HG02852 (cell line): ENCODE data around the gene HCK.
"Not testable (repeated sequence)": the region's sequence is repeated elsewhere in the genome, so short reads cannot be mapped to it uniquely, and the experiment has no call there.

Experiments
- ATAC-seq: cut with Tn5 transposase; IDR thresholded peaks from one replicate; pipeline ENCODE4 v1.9.1; 2021; ENCODE audit warnings: mild to moderate bottlenecking, moderate library complexity; ENCODE audit not compliant: unreplicated experiment

The HCK gene

DNA sequence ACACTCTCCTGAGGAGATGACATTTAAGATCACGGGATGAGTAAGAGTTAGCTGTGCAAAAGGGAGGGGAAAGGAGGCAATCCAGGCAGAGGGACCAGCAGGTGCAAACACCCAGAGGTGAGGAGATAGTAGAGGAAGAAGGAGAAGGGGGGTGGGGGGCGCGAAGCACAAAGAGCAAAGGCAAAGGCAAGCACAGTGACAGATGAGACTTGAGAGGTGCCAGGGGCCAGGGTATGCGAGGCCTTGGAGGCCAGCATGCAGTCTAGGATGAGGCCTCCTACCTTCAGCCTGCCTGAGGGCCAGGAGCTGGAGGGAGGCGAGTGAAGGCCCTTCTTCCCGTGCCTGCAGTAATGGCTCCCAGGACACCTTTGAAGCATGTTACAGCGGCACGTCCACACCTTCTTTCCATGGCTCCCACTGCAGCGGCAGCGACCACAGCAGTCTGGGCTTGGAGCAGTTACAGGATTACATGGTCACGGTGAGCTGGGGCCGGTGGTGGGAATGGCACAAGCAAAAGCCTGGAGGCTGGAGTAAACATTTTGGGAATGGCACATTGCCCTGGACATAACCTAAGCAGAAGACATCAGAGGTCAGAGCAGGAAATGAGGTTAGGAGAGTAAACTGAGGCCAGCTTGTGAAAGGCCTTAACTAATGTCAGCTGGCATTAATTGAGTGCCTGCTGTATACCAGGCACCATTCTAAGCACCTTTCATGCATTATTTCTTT is 23.2 kb upstream of the HCK start:
- ATAC-seq = no peak

DNA sequence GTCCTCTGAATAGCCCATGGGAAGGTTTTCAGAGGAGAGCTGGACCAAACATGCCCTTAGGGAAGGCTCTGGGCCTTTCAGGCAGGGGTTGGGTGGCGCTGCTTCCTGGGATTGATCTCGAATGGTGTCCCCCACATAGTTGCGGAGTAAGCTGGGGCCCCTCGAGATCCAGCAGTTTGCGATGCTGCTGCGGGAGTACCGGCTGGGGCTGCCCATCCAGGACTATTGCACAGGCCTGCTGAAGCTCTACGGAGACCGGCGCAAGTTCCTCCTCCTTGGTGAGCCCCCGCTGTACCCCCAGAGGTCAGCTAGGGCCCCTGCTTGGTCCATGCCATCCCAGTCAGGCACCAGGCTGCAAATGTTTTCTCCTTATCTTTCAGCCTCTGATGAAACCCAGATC is 22.5 kb upstream of the HCK start:
- no peak for ATAC-seq

DNA sequence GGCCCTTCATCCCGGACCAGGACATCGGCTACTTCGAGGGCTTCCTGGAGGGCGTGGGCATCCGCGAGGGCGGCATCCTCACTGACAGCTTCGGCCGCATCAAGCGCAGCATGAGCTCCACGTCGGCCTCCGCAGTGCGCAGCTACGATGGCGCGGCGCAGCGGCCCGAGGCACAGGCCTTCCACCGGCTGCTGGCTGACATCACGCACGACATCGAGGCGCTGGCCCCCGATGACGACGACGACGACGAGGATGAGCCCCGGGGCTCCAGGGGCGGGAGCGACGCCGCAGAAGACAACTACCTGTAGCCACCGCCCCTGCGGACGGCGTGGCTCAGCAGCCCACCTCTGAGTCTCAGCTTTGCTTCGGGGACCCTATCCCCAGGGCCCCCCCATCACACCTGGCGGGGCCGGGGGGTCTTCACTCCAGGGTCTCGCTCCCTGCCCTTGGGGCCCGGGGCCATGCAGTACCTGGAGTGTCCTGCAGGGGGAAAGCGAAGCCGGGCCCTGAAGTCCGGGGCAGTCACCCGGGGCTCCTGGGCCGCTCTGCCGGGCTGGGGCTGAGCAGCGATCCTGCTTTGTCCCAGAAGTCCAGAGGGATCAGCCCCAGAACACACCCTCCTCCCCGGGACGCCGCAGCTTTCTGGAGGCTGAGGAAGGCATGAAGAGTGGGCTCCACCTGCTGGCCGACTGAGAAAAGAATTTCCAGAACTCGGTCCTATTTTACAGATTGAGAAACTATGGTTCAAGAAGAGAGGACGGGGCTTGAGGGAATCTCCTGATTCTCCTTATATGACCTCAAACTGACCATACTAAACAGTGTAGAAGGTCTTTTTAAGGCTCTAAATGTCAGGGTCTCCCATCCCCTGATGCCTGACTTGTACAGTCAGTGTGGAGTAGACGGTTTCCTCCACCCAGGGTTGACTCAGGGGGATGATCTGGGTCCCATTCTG is 20.8 kb upstream of the HCK start:
- no peak for ATAC-seq

DNA sequence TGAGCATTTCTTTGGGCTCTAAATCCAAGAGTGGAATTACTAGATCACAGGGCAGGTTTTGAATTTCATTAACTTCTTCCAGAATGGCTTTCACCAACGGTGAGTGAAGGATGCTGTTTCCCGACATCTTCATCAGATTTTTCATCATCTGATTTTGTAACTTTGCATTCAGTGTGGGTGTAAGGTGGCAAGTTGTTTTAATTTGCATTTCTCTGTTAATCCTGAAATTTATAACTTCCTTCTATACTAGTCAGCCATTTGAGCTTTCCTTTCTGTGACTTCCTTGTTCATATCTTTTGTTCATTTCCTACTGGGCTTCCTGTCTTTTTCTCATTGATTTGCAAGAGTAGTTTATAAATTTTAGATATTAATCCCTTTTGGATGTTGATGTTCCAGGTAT is 18.7 kb upstream of the HCK start:
- no peak for ATAC-seq

DNA sequence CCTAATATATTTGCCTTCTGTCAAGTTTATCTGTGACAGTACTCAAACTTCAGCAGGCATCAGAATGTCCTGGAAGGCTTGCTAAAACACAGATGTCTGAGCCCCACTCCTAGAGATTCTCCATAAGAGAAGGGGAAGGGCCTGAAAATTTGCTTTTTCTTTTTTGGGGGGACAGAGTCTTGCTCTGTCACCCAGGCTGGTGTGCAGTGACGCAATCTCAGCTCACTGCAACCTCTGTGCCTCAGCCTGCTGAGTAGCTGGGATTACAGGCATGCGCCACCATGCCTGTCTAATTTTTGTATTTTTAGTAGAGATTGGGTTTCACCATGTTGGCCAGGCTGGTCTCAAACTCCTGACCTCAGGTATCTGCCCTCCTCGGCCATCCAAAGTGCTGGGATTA is 18.3 kb upstream of the HCK start:
- ATAC-seq = not testable (repeated sequence)

DNA sequence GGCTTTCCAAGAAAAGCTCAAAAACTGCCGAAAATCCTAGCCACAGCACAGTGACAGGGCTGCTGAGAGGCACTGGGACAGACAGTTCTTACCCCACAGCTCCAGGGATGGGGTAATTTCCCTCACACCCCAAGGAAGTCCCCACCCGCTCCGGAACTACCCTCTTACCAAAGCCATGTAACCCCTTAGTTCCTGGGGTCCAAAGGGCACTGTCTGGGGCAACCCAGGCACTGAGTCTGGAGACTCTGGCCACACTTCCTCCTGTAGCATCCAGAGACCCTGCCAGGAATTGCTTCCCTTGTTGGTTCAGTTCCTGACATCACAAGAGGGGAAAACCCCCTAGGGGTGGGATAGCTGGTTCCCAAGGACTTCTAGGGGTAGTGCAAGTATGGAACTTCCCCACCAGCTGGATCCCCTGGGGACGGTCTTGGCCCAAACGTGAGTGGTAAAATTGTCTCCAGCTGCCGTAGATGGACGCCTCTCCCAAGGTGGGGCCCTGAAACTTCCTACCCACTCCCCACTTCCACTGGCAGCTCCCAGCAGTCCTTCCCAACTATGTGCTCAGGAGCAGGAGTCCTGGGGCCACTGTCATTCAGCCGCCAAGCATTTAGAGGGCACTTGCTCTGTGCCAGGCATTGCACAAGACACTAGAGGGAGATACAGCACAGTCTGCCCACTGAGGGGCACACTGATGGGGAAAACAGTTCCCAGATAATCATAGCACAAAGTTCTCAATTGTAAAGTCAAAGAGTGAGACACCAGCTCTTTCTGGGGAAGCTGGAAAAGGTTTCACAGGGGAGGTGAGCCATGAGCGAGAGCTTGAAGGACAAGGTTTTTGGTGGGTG is 17.2 kb upstream of the HCK start:
- ATAC-seq = no peak

DNA sequence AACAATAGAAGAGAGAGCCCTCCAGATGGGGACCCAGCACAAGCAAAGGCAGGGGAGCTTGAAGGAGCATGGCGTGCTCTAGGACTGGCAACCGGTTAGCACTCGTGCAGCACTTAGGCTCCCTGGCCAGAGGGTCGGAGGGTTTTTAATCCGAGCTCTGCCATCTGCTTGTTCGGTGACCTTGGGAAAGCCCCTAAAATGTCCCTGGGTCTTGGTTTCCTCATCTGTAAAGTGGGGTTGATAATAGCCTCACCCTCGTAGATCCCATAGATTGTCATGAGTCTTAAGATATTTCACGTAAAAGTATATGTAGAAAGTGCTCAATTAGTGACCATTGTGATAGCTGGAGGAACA is 16.6 kb upstream of the HCK start:
- no peak for ATAC-seq

DNA sequence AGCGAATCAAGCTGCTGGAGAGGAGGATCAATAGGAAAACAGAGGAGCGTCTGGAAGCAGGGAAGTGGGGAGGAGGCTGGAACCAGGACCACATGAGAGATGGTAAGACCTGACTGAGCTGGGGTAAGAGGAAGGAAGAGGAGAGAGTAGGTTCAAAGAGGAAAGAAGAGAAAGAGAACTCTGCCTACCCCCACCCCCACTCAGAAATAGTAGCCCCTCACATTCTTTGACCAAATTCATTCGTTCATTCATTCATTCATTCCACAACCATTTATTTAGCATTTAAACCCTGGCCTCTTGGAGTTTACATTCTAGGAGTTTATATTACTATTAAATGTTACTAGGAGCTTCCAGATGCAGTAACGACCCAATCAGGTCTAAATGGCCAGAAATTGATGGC is 15.8 kb upstream of the HCK start:
- no peak for ATAC-seq

DNA sequence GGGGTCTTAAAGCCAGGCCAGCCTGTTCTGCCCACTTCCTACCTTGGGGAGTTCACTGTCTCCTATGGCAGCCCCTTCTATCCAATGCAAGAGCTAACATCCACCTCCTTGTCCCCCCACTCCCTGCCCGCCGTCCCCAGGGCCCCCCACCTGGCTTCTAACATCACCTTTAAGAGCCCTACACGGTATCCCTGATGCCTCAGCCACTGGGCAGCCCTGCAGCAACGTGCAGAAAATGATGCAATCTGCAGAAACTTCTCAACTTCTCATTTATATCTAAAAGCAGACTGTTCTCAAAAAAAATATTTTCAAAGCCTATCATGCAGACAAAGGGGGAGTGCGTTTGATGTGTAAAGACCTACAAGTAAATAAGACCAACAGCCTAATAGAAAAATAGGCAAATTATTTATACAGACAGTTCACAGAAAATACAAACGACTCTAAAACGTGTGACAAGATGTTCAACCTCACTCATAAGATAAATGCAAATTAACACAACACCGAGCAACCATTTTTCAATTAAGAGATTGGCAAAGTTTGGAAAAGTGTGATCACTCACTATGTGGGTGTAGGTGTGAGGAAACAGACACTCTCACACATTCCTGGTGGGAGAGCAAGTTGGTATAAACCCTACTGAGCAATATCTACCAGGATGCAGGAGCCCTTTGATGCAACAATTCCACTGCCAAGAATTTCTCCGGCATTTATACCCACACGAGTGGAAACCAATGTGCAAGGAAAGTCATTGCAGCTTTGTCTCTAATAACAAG is 15.1 kb upstream of the HCK start:
- ATAC-seq = no peak

DNA sequence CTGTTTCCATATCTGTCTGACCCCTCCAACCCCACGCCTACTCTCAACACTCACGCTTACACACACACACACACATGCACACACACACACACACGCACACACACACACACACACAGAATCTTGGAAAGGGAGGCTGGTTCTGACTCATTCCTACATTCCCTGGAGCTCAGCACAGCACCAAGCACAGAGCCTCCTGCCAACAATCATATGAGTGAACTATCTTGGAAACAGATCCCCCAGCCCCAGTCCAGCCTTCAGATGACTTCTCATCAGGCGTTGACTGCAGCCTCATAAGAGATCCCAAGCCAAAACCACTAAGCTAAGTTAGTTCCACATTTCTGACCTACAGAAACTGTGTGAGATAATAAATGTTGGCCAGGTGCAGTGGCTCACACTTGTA is 14.1 kb upstream of the HCK start:
- ATAC-seq = no peak

DNA sequence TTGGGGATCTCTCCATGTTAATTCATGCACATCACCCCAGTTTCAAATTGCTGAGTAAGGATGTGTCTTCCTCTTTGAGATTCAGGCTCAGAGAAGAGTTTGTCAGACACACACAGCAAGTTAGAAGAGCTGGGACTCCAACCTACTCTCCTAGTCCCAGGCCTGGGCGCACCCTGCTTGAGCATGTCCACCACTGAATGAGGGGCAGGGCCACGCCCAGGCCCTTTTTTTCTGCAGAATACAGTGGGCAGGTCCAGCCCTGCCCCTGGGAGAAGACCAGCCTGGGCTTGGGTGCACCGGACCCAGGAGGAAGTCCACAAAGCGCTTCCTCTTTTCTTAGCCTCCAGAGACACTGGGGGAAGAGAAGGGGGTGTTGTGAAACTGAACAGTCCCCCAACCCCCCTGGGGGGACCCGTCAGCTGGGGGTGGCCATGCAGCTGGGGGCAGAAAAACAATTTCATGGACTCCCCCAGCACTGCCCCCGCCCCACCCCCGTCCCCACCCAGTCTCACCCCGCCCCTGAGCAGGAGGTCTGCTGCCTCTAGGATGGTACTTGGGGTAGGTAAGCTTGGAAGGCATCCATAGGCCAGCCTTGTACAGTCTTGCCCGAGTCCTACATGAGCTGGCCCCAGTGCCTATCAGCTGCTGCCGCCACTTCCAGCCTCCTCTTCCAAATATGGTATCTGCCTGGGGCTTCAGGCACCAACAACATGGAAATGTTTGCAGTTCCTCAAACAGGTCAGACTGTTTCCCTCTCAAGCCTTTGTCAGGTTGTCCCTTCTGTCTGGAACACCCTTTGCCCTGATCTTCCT is 11.7 kb upstream of the HCK start:
- ATAC-seq = peak; percentile 74

DNA sequence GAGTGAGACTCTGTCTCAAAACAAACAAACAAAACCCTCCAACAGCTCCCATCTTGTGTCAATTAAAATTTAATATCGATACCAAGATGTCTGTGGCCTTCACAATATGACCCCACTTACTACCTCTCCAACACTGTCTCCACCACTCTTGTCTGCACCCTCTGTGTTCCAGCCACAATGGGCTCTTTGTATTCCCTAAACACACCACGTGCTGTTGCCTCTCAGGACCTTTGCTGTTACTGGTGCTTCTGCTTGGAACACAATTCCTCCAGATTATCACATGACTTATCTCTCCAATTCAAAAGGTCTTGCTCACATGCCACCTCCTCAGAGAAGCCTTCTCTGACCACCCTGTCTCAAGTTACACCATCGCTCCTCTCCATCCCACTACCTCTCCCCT is 6.0 kb upstream of the HCK start:
- ATAC-seq = no peak

DNA sequence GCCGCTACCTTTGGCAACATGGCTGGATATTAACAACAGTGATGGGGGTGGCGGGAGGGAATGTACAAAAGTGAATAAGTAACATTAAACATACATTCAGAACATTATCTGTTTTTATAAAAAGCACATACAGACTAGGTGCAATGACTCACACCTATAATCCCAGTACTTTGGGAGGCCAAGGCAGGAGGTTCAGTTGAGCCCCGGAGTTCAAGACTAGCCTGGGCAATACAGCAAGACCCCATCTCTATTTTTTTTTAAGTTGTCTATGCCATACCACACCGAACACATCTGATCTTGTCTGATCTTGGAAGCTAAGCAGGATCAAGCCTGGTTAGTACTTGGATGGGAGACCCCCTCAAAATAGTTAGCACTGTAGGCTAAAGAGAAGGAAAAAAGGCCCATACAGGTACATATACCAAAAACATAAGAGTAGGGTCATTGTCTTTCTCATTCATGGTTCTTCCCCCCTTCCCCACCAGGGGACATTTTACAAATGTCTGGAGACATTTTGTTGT is 1.7 kb upstream of the HCK start:
- no peak for ATAC-seq

DNA sequence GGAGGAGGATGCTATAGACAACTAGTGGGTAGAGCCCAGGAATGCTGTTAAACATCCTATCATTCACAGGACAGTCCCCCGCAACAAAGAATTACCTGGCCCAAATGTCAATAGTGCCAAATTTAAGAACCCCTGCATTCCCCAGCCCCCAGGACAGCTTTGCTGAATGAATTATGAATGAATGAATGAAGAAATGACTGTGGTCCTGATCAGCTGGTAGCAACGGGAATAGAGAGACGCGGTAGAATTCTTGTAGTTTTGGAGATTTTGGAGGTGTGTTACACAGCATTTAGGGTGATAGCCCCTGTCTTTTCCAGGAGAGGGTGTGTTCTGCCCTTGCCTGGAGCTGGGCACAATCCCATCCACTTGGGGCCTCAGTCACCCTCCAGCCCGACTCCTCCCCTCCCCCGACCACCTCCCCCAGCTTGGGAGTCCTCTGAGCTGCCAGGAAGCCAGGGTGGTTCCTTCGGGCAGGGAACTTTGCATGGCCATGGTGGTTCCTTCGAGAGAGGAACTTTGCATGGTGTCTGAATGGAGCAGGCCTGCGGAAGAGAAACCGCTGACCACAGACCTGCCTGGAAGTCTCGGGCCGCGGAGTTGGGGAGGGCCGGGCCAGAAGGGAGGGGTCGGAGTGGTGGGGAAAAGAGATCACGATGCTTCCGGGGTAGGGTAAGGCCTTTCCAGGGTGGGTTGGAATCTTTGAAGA is 1.0 kb upstream of the HCK start:
- ATAC-seq = no peak

DNA sequence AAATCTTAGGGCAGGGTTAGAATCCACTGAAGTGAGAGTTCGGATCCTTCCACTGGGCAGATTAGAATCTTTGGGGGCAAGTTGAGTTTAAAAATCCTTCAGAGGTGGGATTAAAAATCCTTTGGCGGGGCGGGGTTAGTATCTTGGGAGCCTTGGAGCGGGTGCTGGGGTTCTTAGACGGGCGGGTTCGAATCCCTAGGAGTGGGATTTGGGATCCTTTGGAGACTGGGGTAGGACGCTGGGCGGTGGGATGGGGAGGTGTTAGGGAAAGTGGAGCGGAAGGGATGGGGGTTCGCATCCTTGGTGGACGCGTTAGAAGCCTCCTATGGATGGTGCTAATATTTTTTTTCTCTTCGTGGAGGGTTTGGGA is 337 bp upstream of the HCK start:
- ATAC-seq = no peak

DNA sequence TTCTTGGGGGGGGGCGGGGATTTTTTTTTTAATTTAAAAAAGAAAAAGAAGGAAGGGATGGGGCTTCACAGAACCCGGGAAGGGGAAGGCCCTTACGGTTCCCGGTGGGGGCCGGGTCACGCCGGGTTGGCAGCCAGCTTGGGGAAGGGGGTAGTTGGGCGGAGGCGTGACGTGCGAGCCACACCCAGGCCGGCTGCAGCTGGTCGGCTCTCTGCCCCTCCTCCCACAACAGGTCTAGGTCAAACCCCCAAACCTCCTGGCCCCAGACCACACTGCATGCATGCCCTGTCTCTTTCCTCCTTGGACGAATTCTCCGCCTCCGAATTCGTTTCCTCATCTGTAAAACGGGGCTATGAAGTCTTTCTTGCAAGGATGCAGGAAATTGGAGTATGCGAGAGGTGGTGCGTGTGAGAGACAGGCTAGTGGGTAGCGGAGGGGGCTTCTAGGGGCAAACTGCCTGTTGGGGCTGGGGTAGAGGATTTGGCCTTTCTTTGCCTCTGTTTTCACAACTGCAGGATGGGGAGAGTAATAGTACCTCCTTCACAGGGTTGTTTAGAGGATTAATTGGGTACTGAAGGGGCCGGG is 828 bp downstream of the HCK start:
- ATAC-seq = no peak

DNA sequence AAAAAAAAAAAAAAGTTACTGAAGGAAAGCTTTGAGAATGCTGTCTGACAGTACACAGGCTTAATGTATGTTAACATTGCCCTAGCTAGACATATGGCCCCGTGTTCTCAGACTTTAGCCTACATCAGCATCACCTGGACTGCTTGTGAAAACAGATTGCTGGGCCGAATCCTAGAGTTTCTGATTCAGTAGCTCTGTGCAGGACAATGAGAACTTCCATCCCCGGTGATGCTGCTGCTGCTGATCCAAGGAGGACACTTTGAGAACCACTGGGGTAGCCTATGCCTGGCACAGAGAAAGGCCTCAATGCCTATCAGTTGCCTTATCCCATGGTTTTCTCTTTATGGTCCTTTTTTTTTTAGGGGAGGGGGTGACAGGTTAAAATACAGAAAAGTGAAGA is 1.6 kb downstream of the HCK start:
- no peak for ATAC-seq

DNA sequence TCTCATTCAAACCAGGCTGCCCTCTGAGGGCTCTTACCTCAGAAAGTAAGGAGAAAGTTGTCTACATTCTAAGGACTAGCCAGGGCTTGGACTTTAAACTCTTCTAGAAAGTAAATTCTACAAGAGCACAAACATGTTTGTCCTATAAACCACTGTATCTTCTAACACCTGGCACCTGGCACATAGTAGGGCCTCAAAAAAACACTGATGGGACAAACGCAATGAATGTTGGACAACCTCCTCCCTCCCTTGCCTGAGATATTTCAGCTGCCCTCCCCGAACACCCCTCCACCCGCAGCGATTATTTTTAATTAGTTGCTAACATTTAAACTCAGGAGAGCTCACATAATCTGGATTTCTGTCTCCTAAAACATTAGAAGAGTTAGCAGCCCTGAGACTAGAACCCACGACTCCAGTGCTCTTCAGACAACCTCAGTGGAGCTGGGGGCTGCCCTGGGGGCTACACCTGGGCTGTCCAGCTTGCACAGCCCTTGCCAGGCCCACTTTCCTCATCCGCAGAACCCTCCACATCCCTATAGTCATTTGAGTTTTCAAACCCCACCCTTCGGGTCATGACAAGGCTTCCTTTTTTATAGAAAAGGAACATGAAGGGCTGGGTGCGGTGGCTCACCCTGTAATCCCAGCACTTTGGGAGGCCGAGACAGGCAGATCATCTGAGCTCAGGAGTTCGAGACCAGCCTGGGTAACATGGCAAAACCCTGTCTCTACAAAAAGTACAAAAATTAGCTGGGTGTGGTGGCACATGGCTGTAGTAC is 4.9 kb downstream of the HCK start:
- ATAC-seq = no peak
